Mucosa of gallbladder (tissue), 1 donor: ENCODE data around the gene TEPSIN. TPM values are rescaled to one million over a fixed set of nuclear protein-coding genes. Genes with fewer than 3 reads are reported as not detected.
A peak's percentile ranks its signal among the peaks of the same experiment; 100 is the strongest.

Source experiments
- DNase-seq: peaks from one replicate; pipeline ENCODE4 v3.0.0-alpha.2; 2020; ENCODE audit warnings: low spot score
- total RNA-seq: library from RNA; stranded (reverse); gene quantifications from one replicate; pipeline ENCODE4 v1.2.1, GENCODE V29; 2021
- donor health status: DM: no; HTN: no; CAD: no.

TEPSIN gene
- total RNA-seq, 1 donor from 2014 or later: 57.9 TPM

GRCh38 chr17:81267390-81268067 is 28.7 kb upstream of the TEPSIN start:
- no peak for DNase-seq

GRCh38 chr17:81265576-81265975 is 26.7 kb upstream of the TEPSIN start:
- DNase-seq: no peak

GRCh38 chr17:81264640-81265039 is 25.8 kb upstream of the TEPSIN start:
- no peak for DNase-seq

- no peak for DNase-seq
These were observed 24.7 kb upstream of the TEPSIN start for GRCh38 chr17:81263371-81264181.

GRCh38 chr17:81261582-81262336 is 22.9 kb upstream of the TEPSIN start:
- DNase-seq: no peak

GRCh38 chr17:81261096-81261495 is 22.2 kb upstream of the TEPSIN start:
- DNase-seq: no peak

- DNase-seq: no peak
These were observed 21.8 kb upstream of the TEPSIN start for GRCh38 chr17:81260641-81261040.

GRCh38 chr17:81260171-81260570 is 21.3 kb upstream of the TEPSIN start:
- DNase-seq: no peak

- DNase-seq: no peak
These were observed 20.3 kb upstream of the TEPSIN start for GRCh38 chr17:81259058-81259605.

- no peak for DNase-seq
These were observed 19.4 kb upstream of the TEPSIN start for GRCh38 chr17:81258292-81258691.

- no peak for DNase-seq
These were observed 18.7 kb upstream of the TEPSIN start for GRCh38 chr17:81257533-81257932.

- no peak for DNase-seq
These were observed 17.8 kb upstream of the TEPSIN start for GRCh38 chr17:81256616-81257015.

- peak; percentile 90 for DNase-seq
These were observed 16.3 kb upstream of the TEPSIN start for GRCh38 chr17:81254955-81255717.

GRCh38 chr17:81253358-81254131 is 14.7 kb upstream of the TEPSIN start:
- DNase-seq: peak; percentile 48

GRCh38 chr17:81252987-81253329 is 14.1 kb upstream of the TEPSIN start:
- no peak for DNase-seq

GRCh38 chr17:81252326-81252986 is 13.6 kb upstream of the TEPSIN start:
- no peak for DNase-seq

GRCh38 chr17:81251709-81252301 is 12.9 kb upstream of the TEPSIN start:
- DNase-seq: no peak

- DNase-seq: no peak
These were observed 12.3 kb upstream of the TEPSIN start for GRCh38 chr17:81251094-81251708.
